SKM-1 (cell line): ENCODE results near the gene ECPAS.
"Not testable (repeated sequence)": the region's sequence is repeated elsewhere in the genome, so short reads cannot be mapped to it uniquely, and the experiment has no call there.

ENCODE experiments used
- DNase-seq: peaks from one replicate; lab custom pipeline; 2025; ENCODE audit not compliant: unreplicated experiment; lab: John Stamatoyannopoulos, UW

ECPAS gene

DNA sequence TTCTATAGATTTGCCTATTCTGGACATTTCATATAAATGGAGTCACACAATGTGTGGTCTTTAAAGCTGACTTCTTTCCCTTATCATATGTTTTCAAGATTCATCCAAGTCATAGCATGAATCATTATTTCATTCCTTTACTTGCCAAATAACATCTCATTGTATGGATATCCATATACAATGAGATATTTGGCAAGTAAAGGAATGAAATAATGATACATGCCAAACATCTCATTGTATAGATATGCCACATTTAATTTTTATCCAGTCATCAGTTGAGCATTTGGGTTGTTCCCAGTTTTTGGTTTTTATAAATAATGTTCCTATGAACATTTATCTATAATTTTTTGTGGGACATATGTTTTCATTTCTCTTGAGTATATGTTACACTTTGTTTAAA, 133.6 kb downstream of the ECPAS start:
- DNase-seq: no peak

DNA sequence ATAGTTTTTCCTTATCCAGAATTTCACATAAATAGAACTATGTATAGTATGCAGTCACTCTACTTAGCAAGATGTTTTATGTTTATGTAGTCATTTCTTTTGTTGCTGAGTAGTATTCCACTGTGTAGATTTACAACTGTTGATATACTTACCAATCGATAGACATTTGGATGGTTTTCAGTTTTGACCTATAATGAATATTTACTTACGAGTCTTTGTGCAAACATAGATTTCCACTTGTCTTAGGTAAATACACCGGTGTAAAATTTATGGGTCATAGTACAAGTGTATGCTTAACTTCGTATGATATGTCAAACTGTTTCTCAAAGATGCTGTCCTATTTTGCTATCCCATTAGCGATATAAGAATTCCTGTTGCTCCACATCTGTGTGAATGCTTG, 134.4 kb downstream of the ECPAS start:
- no peak for DNase-seq

DNA sequence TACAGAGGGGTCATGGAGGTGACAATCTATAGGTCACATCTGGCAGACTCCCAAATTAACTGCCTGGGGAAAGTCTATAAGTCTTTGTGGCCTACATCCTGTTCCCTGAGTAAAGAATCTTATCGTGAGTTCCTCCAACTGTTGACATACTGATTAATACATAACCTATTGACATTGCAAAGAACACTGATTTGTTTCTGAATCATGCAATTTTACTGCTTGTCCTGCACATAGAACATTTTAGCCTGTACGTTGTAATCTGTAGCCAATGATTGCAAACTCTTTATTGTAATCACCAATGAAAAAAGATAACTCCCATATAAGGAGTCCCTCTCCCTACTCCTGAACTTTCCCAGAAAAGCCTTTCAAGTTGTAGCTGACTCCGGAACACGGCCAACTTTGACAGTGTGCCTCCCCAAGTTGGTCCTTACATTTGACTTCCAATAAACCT, 135.3 kb downstream of the ECPAS start:
- no peak for DNase-seq

DNA sequence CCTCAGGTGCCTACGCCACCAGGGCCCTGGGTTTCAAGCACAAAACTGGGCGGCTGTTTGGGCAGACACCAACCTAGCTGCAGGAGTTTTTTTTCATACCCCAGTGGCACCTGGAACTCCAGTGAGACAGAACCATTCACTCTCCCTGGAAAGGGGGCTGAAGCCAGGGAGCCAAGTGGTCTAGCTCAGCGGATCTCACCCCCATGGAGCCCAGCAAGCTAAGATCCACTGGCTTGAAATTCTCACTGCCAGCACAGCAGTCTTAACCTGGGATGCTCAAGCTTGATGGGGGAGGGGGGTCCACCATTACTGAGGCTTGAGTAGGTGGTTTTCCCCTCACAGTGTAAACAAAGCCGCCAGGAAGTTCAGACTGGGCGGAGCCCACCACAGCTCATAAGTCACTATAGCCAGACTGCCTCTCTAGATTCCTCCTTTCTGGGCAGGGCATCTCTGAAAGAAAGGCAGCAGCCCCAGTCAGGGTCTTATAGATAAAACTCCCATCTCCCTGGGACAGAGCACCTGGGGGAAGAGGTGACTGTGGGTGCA, 149.8 kb downstream of the ECPAS start:
- DNase-seq: not testable (repeated sequence)

DNA sequence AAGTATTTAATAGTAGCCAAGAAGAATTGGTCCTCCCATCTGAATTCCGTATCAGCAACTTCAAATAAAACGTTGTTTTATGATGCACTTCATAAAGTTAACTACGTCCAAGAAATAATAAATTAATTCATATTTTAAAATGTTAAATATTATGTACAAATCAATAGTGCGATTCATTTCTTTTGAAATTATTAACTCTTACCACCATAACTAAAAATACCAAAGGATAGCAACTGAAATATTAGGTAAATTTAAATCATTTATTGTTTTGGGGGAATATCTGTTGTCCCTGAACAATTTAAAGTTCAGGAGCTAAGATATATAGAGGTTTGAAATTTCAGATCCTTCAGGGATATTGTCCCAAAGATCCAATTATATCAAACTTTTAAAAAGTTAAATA, 154.1 kb downstream of the ECPAS start, which contains the start of gene OR2K2:
TSS of gene OR2K2 (minus strand) at position 101 of the 400 bp plus-strand sequence. CDS start 1,791 bp downstream, outside the sequence.
- DNase-seq: no peak

DNA sequence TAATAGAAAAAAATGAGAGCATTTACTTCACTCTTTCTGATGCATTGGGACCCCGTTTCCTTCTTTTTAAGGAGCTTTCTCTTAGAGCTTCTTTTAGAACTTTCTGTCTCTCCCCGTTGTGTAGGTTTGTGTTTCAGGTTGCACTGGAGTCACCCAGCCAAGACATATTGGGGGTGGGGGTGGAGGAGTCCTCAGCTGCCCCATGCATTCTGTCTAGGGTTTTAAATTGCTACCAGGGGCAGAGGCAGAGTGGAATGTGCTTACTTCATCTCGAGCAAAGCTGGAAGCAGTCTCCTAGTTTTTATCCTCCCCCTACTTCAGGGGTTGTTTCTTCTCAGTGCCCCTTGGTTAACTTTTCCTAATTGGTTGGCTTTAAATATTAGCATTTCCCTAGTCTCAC, 163.6 kb downstream of the ECPAS start:
- DNase-seq: no peak

DNA sequence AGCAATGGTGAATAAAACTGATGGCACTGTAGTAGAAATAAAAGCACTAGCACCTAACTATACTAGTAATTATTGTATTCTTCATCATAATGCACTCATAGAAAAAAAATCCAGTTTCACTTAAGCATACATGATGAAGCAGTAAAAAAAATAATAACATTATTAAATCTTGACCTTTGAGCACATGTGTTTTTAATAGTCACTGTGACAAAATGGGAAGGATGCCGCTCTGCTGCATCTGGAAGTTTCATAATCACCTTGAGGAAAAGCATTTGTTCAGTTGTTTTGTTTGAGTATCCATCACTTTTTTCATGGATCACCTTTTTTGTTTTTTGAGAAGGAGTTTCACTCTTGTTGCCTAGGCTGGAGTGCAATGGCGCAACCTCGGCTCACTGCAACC, 167.4 kb downstream of the ECPAS start:
- DNase-seq: no peak
